HCT116 (cell line): Measurements from ENCODE around the gene GBE1. TPM values are rescaled to one million over a fixed set of nuclear protein-coding genes. Genes with fewer than 3 reads are reported as not detected.

ENCODE experiments used
- ATAC-seq: fragments of 200-7000 bp; cut with Tn5 transposase; 2 replicates; pipeline ENCODE4 v1.9.1; 2020; ENCODE audit warnings: mild to moderate bottlenecking, moderate library complexity
- BruUV-seq: library from RNA; stranded (reverse); fragments of 400-500 nt; replicated peaks from 2 replicates; lab custom pipeline; 2021; lab: Mats Ljungman, UMichigan
- CTCF ChIA-PET: fragments of 300-600 bp; sonication (Branson Sonifier 250); formaldehyde crosslinking; loops from one replicate; lab custom pipeline; 2021; ENCODE audit warnings: antibody characterized with exemption; lab: Charles Lee
- POLR2A ChIA-PET: fragments of 300-600, 350-600 bp; sonication (Branson Sonifier 250); formaldehyde crosslinking; loops from one replicate; lab custom pipeline; 2021; ENCODE audit warnings: antibody characterized with exemption; lab: Charles Lee
- RAD21 ChIA-PET, 2 experiments: fragments of 300-600 bp; sonication (Branson Sonifier 250); formaldehyde crosslinking; loops; one replicate each; lab custom pipeline; 2023; ENCODE audit warnings: low total read pairs in 2 of 2; ENCODE audit not compliant: uncharacterized antibody in 2 of 2, unreplicated experiment in 2 of 2, low non-redundant PET in 1 of 2; lab: Charles Lee
- DNase-seq: peaks from one replicate; pipeline ENCODE4 v3.0.0-alpha.2; 2010; ENCODE audit warnings: low read depth, low spot score
- H2AFZ ChIP-seq: fragments of 200-600 bp; shearing (Covaris generic), sonication (generic); 2 replicates; pipeline ENCODE4 v1.6.1; 2017; ENCODE audit warnings: low read depth, mixed run types, mixed read lengths, antibody characterized with exemption, low read length; ENCODE audit not compliant: poor library complexity, severe bottlenecking
- H3K27ac ChIP-seq: 2 replicates; pipeline ENCODE4 v1.5.1; 2012; ENCODE audit warnings: low read depth, low read length
- H3K27me3 ChIP-seq: fragments of 200-600 bp; sonication (generic); 2 replicates; pipeline ENCODE4 v1.6.1; 2016; ENCODE audit warnings: mixed run types, low read length, mixed read lengths; ENCODE audit not compliant: insufficient read depth
- H3K36me3 ChIP-seq, 2 experiments: fragments of 200-500 bp in 1 of 2; fragments of 200-600 bp in 1 of 2; sonication (Bioruptor generic) in 1 of 2; sonication (generic) in 1 of 2; 2 replicates each; pipeline versions ENCODE4 v1.5.1 to v1.6.1; 2014 to 2016; ENCODE audit warnings: low read length in 2 of 2, inconsistent platforms in 1 of 2, mixed read lengths in 1 of 2, mixed run types in 1 of 2; ENCODE audit not compliant: insufficient read depth in 2 of 2, control insufficient read depth in 1 of 2
- H3K4me1 ChIP-seq, 2 experiments: fragments of 200-600 bp in 1 of 2; sonication (generic) in 1 of 2; 2 replicates each; pipeline versions ENCODE4 v1.5.1 to v1.6.1; 2012 to 2017; ENCODE audit warnings: low read length in 2 of 2, inconsistent platforms in 1 of 2, mild to moderate bottlenecking in 1 of 2, mixed read lengths in 1 of 2, mixed run types in 1 of 2, moderate library complexity in 1 of 2; ENCODE audit not compliant: insufficient read depth in 2 of 2, control insufficient read depth in 1 of 2
- H3K4me2 ChIP-seq: fragments of 200-600 bp; sonication (generic); 2 replicates; pipeline ENCODE4 v1.6.1; 2017; ENCODE audit warnings: mixed run types, low read length, mixed read lengths
- H3K4me3 ChIP-seq, 2 experiments: fragments of 200-600 bp in 1 of 2; sonication (generic) in 1 of 2; replicated peaks in 1 of 2; 2 replicates each; pipeline ENCODE4 v1.5.1; 2011 to 2016; ENCODE audit warnings: low read length in 2 of 2, control low read depth in 1 of 2, low read depth in 1 of 2, mild to moderate bottlenecking in 1 of 2, mixed read lengths in 1 of 2, mixed run types in 1 of 2
- H3K79me2 ChIP-seq: fragments of 200-600 bp; sonication (generic); 2 replicates; pipeline ENCODE4 v1.6.1; 2017; ENCODE audit warnings: mild to moderate bottlenecking, mixed run types, low read length, moderate library complexity, mixed read lengths; ENCODE audit not compliant: insufficient read depth
- H3K9ac ChIP-seq: fragments of 200-600 bp; sonication (generic); 2 replicates; pipeline ENCODE4 v1.6.1; 2016; ENCODE audit warnings: low read length, mixed read lengths
- H3K9me2 ChIP-seq: fragments of 200-600 bp; sonication (generic), shearing (Covaris generic); 2 replicates; pipeline ENCODE4 v1.6.1; 2017; ENCODE audit warnings: mixed run types, mild to moderate bottlenecking, moderate library complexity; ENCODE audit not compliant: insufficient read depth
- H3K9me3 ChIP-seq, 2 experiments: fragments of 200-500 bp in 1 of 2; fragments of 200-600 bp in 1 of 2; sonication (Bioruptor generic) in 1 of 2; sonication (generic) in 1 of 2; 2 replicates each; pipeline ENCODE4 v1.6.1; 2014 to 2017; ENCODE audit warnings: low read length in 2 of 2, mixed read lengths in 2 of 2, inconsistent platforms in 1 of 2, low read depth in 1 of 2, mild to moderate bottlenecking in 1 of 2, mixed run types in 1 of 2, moderate library complexity in 1 of 2; ENCODE audit not compliant: control insufficient read depth in 1 of 2, insufficient read depth in 1 of 2
- H4K20me1 ChIP-seq: fragments of 200-600 bp; sonication (generic), shearing (Covaris generic); 2 replicates; pipeline ENCODE4 v1.6.1; 2017; ENCODE audit warnings: mixed run types, mild to moderate bottlenecking, moderate library complexity; ENCODE audit not compliant: insufficient read depth
- CBX3 ChIP-seq: IDR thresholded peaks from 2 replicates; pipeline ENCODE4 v1.6.1; 2012; ENCODE audit warnings: low read depth
- CTCF ChIP-seq, 3 experiments: fragments of 200-600 bp in 1 of 3; sonication (generic) in 1 of 3; IDR thresholded peaks in 2 of 3; conservative IDR thresholded peaks in 1 of 3; 2 replicates each; pipeline ENCODE4 v1.5.1; 2012 to 2017; ENCODE audit warnings: low read depth in 2 of 3, low read length in 2 of 3, antibody characterized with exemption in 1 of 3, borderline replicate concordance in 1 of 3, control low read depth in 1 of 3, mild to moderate bottlenecking in 1 of 3, mixed read lengths in 1 of 3, mixed run types in 1 of 3, moderate library complexity in 1 of 3; ENCODE audit not compliant: insufficient read depth in 1 of 3
- EGR1 ChIP-seq: IDR thresholded peaks from 2 replicates; pipeline ENCODE4 v1.6.1; 2012; ENCODE audit warnings: low read depth
- POLR2AphosphoS5 ChIP-seq: IDR thresholded peaks from 2 replicates; pipeline ENCODE4 v1.6.1; 2011; ENCODE audit warnings: mild to moderate bottlenecking, low read depth, low read length, moderate library complexity
- RAD21 ChIP-seq: IDR thresholded peaks from 2 replicates; pipeline ENCODE4 v1.6.1; 2012; ENCODE audit warnings: low read depth, mild to moderate bottlenecking
- SP1 ChIP-seq: IDR thresholded peaks from 2 replicates; pipeline ENCODE4 v1.6.1; 2012; ENCODE audit warnings: low read depth
- SRF ChIP-seq: IDR thresholded peaks from 2 replicates; pipeline ENCODE4 v1.6.1; 2012; ENCODE audit warnings: low read depth
- ZNF274 ChIP-seq: fragments of 200-500 bp; sonication (Bioruptor generic); IDR thresholded peaks from 2 replicates; pipeline ENCODE4 v1.6.1; 2014; ENCODE audit warnings: mild to moderate bottlenecking, low read depth, low read length, inconsistent platforms
- intact Hi-C: fragments of 100-400 bp; cut with micrococcal nuclease; formaldehyde crosslinking; loops from 2 replicates; pipeline ENCODE4 v1.10.0; 2022
- total RNA-seq: library from RNA; stranded (reverse); gene quantifications from one replicate; pipeline ENCODE4 v1.2.1, GENCODE V29; 2021; ENCODE audit not compliant: unreplicated experiment
- TF ChIP-seq, protein P1 (sequence below): IDR thresholded peaks from 2 replicates; pipeline ENCODE4 v1.6.1; 2012

The GBE1 gene
- total RNA-seq, 1 experiment from 2014 or later: 27.7 TPM

DNA sequence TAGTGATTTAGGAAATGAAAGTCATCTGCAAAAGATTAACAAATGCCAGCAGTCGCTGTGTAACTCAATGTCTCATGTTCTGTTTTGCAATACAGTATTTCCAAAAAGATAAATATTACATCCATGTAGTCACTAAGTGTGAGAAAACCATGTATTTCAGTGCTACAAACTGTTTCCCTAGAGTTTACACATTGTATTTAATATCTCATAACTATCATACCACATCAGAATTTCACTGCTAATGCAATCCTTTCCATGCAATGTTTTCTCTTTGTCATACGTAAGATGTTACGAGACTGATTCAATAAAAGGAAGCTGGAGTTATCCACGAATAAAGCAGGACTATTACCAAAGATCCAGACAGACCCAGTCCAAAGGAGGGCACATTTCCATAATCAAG is 269.4 kb downstream of the GBE1 start:
- no peak overlapping the region for H2AFZ ChIP-seq
- H3K27me3 ChIP-seq: no peaks in the 10 kb centered on the region
- DNase-seq (no peak), ATAC-seq (no peak)
- POLR2A ChIA-PET: no interaction called here
- no peak for TF ChIP-seq SRF
- TF ChIP-seq POLR2AphosphoS5: no peak
- no peak for TF ChIP-seq ZNF274
- TF ChIP-seq, protein P1, sequence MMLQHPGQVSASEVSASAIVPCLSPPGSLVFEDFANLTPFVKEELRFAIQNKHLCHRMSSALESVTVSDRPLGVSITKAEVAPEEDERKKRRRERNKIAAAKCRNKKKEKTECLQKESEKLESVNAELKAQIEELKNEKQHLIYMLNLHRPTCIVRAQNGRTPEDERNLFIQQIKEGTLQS: no peak
- H4K20me1 ChIP-seq: no peaks in the 10 kb centered on the region
- H3K36me3 ChIP-seq: no peaks in the 10 kb centered on the region
- H3K9me3 ChIP-seq: no peaks in the 10 kb centered on the region
- no peak overlapping the region for H3K4me2 ChIP-seq
- H3K9ac ChIP-seq: no peak overlapping the region
- CTCF ChIA-PET: no interaction called here
- no peaks in the 10 kb centered on the region for H3K4me1 ChIP-seq
- H3K27ac ChIP-seq: no peak overlapping the region
- intact Hi-C loops: no loop called here
- no peaks in the 10 kb centered on the region for H3K9me2 ChIP-seq
- no TSS peak for BruUV-seq
- no peak overlapping the region for H3K4me3 ChIP-seq
- RAD21 ChIA-PET: no interaction called here
- H3K79me2 ChIP-seq: no peaks in the 10 kb centered on the region

DNA sequence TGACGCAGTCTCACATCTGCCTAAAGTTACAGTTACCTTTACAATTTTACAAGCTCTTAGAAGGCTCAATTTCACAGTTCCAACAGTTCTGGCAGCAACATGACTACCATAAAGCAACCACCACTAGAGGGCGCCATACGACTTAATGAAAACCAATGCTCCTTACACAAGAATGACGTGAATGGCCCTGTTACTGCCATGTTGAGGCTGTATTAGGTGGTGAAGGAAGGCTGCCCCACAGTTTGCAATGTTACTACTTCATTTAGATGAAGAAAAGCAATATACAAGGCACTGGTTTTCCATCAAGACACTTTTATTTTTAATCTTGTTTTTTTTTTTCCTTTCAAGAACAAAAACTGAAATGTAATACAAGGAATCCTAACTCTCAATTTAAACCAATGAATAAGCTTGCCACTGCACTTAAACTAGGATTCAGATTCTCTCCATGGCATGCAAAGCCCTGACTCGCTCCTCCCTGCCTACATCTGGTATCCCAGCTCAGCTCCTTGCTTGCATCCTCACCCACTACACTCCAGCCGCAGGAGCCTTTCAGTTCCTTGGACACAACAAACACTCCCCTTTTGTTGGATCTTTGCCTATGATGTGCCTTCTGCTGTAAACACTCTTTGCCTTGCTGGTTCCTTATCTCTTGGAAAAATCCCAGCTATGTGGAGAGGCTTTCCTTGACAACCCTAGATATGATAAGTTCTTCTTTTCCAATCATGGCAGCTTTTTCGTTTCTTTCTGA is 270.7 kb downstream of the GBE1 start:
- TF ChIP-seq SP1 (no peak), CTCF (IDR thresholded peaks at IDR 0.05 in 2 of 3, conservative IDR thresholded peaks at IDR 0.05 in 1 of 3; ENCODE audit: borderline replicate concordance in 1 of 3, insufficient read depth in 1 of 3, low read depth in 2 of 3, low read length in 2 of 3) (peak; percentile 24 to 84 (median 75); a peak in 5 of 6 replicates), EGR1 (no peak), RAD21 (peak; percentile 50), CBX3 (0 out of 2 replicates have a peak, but pooled peaks have one; percentile 26)
- no peaks in the 10 kb centered on the region for H3K79me2 ChIP-seq

More for the DNA sequence above, 270.7 kb downstream of the GBE1 start:
- CTCF ChIA-PET: interaction anchor here (0.7 to 2.1 kb wide), 8 partner anchors 9 to 328 kb away, joined by 3 to 15 read pairs (median 3); no protein-coding TSS in a partner anchor
- Histone ChIP-seq H3K4me1 (no peaks in the 10 kb centered on the region), H3K4me2 (no peak overlapping the region), H4K20me1 (no peaks in the 10 kb centered on the region), H3K27ac (no peak overlapping the region), H3K9me3 (no peaks in the 10 kb centered on the region), H3K9ac (no peak overlapping the region), H3K4me3 (no peak overlapping the region), H3K9me2 (no peaks in the 10 kb centered on the region), H3K36me3 (no peaks in the 10 kb centered on the region), H3K27me3 (no peaks in the 10 kb centered on the region), H2AFZ (no peak overlapping the region)
- BruUV-seq: no TSS peak
- DNase-seq: peak; percentile 77
- RAD21 ChIA-PET: no interaction called here
- peak; percentile 91 for ATAC-seq
- POLR2A ChIA-PET: no interaction called here
- intact Hi-C loops: loop anchor here (1.0 kb wide), 1 partner anchor 153 kb away; no protein-coding TSS in a partner anchor
